Measurements from ENCODE around the gene OR1I1. TPM values are rescaled to one million over a fixed set of nuclear protein-coding genes. Genes with fewer than 3 reads are reported as not detected.
"Not testable (repeated sequence)": the region's sequence is repeated elsewhere in the genome, so short reads cannot be mapped to it uniquely, and the experiment has no call there.

OR1I1 gene
- total and polyA plus RNA-seq, 4 donors, result 0.13 TPM; not detected in 3

DNA sequence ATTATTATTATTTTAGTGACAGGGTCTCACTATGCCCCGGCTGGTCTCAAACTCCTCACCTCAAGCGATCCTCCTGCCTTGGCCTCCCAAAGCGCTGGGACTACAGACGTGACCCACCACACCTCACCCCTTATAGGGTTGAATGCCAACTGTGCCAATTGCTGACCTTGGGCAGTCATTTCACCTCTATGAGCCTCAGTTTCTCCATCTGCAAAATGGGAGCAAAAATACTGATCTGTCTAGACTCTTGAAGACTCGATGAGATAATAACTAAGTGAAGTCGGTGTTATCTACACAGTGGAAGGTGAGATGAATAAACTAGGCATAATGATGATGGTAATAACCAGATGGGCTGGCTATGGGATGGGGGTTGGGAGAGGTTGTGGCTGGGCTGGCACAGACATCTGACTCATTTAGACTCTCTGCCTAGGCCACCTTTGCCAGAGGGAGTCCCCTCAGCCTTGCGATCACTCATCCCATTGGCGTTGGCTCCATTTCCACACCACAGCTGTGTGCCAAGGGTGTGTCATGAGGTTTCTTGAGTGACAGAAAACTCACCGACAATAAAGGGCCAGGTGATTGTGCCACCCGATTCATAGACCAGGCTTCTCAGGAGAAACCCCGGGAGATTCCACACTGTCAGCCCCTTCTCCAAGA is 33.0 kb upstream of the OR1I1 start, which contains the start of gene CASP14:
Gene CASP14 (plus strand): TSS at position 596 of the 657 bp plus-strand sequence. CDS start 2,772 bp downstream, outside the sequence.
- Histone ChIP-seq H3K27ac (ENCODE audit: low read depth in 1 of 2, low read length in 2 of 2) (no peak within 1 kb of the TSS), H3K27me3 (ENCODE audit: control insufficient read depth in 1 of 2, insufficient read depth in 2 of 2, low read length in 1 of 2) (no peaks in the 10 kb centered on the region), H3K4me1 (ENCODE audit: control insufficient read depth in 1 of 2, insufficient read depth in 2 of 2, low read length in 2 of 2) (no peaks in the 10 kb centered on the region), H3K4me3 (ENCODE audit: low read length in 2 of 2) (no peak within 1 kb of the TSS), H3K36me3 (ENCODE audit: control insufficient read depth in 1 of 2, insufficient read depth in 2 of 2, low read length in 1 of 2) (no peaks in the 10 kb centered on the region), H3K9me3 (ENCODE audit: control insufficient read depth, low read length) (no peaks in the 10 kb centered on the region)
- 87 to 90% methylated on average over 11 of the region's 11 CpGs for WGBS, 2 donors
- no peak for DNase-seq
- ATAC-seq (ENCODE audit: low FRiP score), result no peak
- intact Hi-C loops (cut with DNase I), result no loop called here

DNA sequence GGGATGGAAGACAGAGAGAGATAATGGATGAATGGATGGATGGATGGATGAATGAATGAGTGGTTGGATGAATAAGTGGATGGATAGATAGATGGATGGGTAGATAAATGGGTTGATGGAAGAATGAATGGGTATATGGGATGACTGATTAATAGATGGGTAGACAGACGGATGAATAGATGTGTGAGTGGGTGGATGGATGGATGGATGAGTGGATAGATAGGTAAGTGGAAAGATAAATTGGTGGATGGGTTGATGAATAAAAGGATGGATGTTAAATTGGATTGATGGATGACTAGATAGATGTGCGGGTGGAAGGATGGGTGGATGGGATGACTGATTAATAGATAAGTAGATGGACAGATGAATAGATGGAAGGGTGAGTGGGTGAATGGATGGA is 31.4 kb upstream of the OR1I1 start:
- no peaks in the 10 kb centered on the region for H3K4me1 ChIP-seq (ENCODE audit: control insufficient read depth in 1 of 2, insufficient read depth in 2 of 2, low read length in 2 of 2)
- no peak overlapping the region for H3K27ac ChIP-seq (ENCODE audit: low read depth in 1 of 2, low read length in 2 of 2)
- no peaks in the 10 kb centered on the region for H3K27me3 ChIP-seq (ENCODE audit: control insufficient read depth in 1 of 2, insufficient read depth in 2 of 2, low read length in 1 of 2)
- intact Hi-C loops (cut with DNase I), result no loop called here
- 85 to 89% methylated on average over 2 of the region's 2 CpGs for WGBS, 2 donors
- ATAC-seq (ENCODE audit: low FRiP score) (no peak), DNase-seq (no peak)
- no peaks in the 10 kb centered on the region for H3K9me3 ChIP-seq (ENCODE audit: control insufficient read depth, low read length)
- no peak overlapping the region for H3K4me3 ChIP-seq (ENCODE audit: low read length in 2 of 2)
- H3K36me3 ChIP-seq (ENCODE audit: control insufficient read depth in 1 of 2, insufficient read depth in 2 of 2, low read length in 1 of 2), result no peaks in the 10 kb centered on the region

DNA sequence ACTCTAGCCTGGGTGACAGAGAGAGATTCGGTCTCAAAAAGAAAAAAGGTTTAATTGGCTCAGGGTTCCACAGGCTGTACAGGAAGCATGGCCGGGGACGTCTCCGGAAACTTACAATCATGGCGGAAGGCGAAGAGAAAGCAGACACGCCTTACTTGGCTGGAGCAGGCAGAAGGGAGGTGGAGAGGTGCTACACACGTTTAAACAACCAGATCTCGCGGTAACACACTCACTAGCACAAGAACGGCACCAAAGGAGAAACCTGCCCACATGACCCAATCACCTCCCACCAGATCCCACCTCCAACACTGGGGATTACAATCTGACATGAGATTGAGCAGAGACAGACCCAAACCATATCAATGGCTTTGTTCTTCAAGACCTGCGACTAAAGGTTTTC is 20.0 kb upstream of the OR1I1 start:
- Histone ChIP-seq H3K4me1 (ENCODE audit: control insufficient read depth in 1 of 2, insufficient read depth in 2 of 2, low read length in 2 of 2) (no peaks in the 10 kb centered on the region), H3K27me3 (ENCODE audit: control insufficient read depth in 1 of 2, insufficient read depth in 2 of 2, low read length in 1 of 2) (no peaks in the 10 kb centered on the region), H3K36me3 (ENCODE audit: control insufficient read depth in 1 of 2, insufficient read depth in 2 of 2, low read length in 1 of 2) (no peaks in the 10 kb centered on the region), H3K9me3 (ENCODE audit: control insufficient read depth, low read length) (peaks cover 2% of the 10 kb centered on the region), H3K4me3 (ENCODE audit: low read length in 2 of 2) (no peak overlapping the region), H3K27ac (ENCODE audit: low read depth in 1 of 2, low read length in 2 of 2) (no peak overlapping the region)
- intact Hi-C loops (cut with DNase I), result no loop called here
- DNase-seq (no peak), ATAC-seq (ENCODE audit: low FRiP score) (no peak)
- WGBS, 2 donors, result 86 to 89% methylated on average over 12 of the region's 12 CpGs

DNA sequence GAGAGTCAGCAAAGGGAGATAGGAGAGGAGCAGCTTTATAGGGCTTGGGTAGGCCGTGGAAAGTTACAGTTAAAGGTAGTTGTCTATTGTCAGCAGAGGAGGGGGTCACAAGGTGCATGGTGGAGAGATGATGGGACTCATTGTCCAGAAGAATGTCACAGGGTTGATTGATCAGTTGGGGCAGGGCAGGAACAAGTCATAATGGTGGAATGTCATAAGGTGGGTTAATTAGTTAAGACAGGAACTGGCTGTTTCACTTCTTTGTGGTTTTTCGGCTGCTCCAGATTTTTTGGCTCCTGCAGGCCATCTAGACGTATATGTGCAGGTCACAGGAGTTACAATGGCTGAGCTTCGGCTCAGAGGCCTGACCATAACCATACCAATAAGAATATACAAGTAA is 11.6 kb upstream of the OR1I1 start:
- H3K4me3 ChIP-seq (ENCODE audit: low read length in 2 of 2); H3K4me1 ChIP-seq (ENCODE audit: control insufficient read depth in 1 of 2, insufficient read depth in 2 of 2, low read length in 2 of 2); H3K27ac ChIP-seq (ENCODE audit: low read depth in 1 of 2, low read length in 2 of 2); intact Hi-C loops (cut with DNase I); H3K27me3 ChIP-seq (ENCODE audit: control insufficient read depth in 1 of 2, insufficient read depth in 2 of 2, low read length in 1 of 2); H3K36me3 ChIP-seq (ENCODE audit: control insufficient read depth in 1 of 2, insufficient read depth in 2 of 2, low read length in 1 of 2); H3K9me3 ChIP-seq (ENCODE audit: control insufficient read depth, low read length); ATAC-seq (ENCODE audit: low FRiP score); DNase-seq: not testable (repeated sequence)
- WGBS, 2 donors, result 61 to 74% methylated on average over 4 of the region's 4 CpGs

GRCh38 chr19:15072930-15073647 is 8.9 kb upstream of the OR1I1 start:
- intact Hi-C loops (cut with DNase I), result no loop called here
- Histone ChIP-seq H3K27ac (ENCODE audit: low read depth in 1 of 2, low read length in 2 of 2) (no peak overlapping the region), H3K9me3 (ENCODE audit: control insufficient read depth, low read length) (no peaks in the 10 kb centered on the region), H3K4me3 (ENCODE audit: low read length in 2 of 2) (no peak overlapping the region), H3K27me3 (ENCODE audit: control insufficient read depth in 1 of 2, insufficient read depth in 2 of 2, low read length in 1 of 2) (peaks cover 0 to 1% of the 10 kb centered on the region in 2 donors), H3K36me3 (ENCODE audit: control insufficient read depth in 1 of 2, insufficient read depth in 2 of 2, low read length in 1 of 2) (no peaks in the 10 kb centered on the region), H3K4me1 (ENCODE audit: control insufficient read depth in 1 of 2, insufficient read depth in 2 of 2, low read length in 2 of 2) (no peaks in the 10 kb centered on the region)
- DNase-seq (no peak), ATAC-seq (ENCODE audit: low FRiP score) (no peak)
- 69 to 77% methylated on average over 23 of the region's 23 CpGs for WGBS, 2 donors

DNA sequence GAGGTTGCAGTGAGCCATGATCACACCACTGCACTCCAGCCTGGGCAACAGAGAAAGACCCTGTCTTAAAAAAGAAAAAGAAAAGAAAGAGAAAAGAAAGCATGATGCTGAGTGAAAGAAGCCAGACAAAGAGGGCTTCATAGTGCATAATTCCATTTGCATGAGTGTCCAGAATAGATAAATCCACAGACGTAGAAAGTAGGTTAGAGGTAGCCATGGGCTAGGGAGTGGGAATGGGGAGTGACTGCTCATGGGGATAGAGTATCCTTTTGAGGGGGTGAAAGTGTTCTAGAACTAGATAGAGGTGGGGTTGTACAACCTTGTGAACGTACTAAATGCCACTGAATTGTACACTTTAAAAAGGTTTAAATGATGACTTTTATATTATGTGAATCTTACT is 7.6 kb upstream of the OR1I1 start:
- H3K4me1 ChIP-seq (ENCODE audit: control insufficient read depth in 1 of 2, insufficient read depth in 2 of 2, low read length in 2 of 2), result no peaks in the 10 kb centered on the region
- H3K27ac ChIP-seq (ENCODE audit: low read depth in 1 of 2, low read length in 2 of 2), result no peak overlapping the region
- intact Hi-C loops (cut with DNase I), result no loop called here
- no peak overlapping the region for H3K4me3 ChIP-seq (ENCODE audit: low read length in 2 of 2)
- peaks cover 0 to 1% of the 10 kb centered on the region in 2 donors for H3K27me3 ChIP-seq (ENCODE audit: control insufficient read depth in 1 of 2, insufficient read depth in 2 of 2, low read length in 1 of 2)
- no peaks in the 10 kb centered on the region for H3K36me3 ChIP-seq (ENCODE audit: control insufficient read depth in 1 of 2, insufficient read depth in 2 of 2, low read length in 1 of 2)
- no peak for DNase-seq
- no peak for ATAC-seq (ENCODE audit: low FRiP score)
- H3K9me3 ChIP-seq (ENCODE audit: control insufficient read depth, low read length), result no peaks in the 10 kb centered on the region
- 50 to 59% methylated on average over 2 of the region's 2 CpGs for WGBS, 2 donors

DNA sequence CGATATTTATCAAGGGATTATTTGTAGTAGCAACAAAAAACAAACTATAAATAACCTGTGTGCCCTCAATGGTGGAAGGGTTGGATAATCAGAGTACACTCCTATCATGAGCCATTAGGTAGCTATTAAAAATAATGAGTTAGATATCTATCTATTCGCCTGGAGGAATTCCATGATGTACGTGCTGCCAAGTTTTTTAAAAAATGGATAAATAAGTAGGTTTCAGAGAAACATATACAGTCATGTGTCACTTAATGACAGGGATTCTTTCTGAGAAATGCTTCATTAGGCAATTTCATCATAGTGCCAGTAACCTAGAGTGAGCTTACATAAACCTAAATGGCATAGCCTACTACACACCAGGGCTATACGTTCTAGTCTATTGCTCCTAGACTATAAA is 6.2 kb upstream of the OR1I1 start:
- no peaks in the 10 kb centered on the region for H3K36me3 ChIP-seq (ENCODE audit: control insufficient read depth in 1 of 2, insufficient read depth in 2 of 2, low read length in 1 of 2)
- H3K27ac ChIP-seq (ENCODE audit: low read depth in 1 of 2, low read length in 2 of 2), result no peak overlapping the region
- no peaks in the 10 kb centered on the region for H3K4me1 ChIP-seq (ENCODE audit: control insufficient read depth in 1 of 2, insufficient read depth in 2 of 2, low read length in 2 of 2)
- 69 to 72% methylated on average over 4 of the region's 4 CpGs for WGBS, 2 donors
- no peaks in the 10 kb centered on the region for H3K9me3 ChIP-seq (ENCODE audit: control insufficient read depth, low read length)
- H3K27me3 ChIP-seq (ENCODE audit: control insufficient read depth in 1 of 2, insufficient read depth in 2 of 2, low read length in 1 of 2), result peaks cover 0 to 1% of the 10 kb centered on the region in 2 donors
- H3K4me3 ChIP-seq (ENCODE audit: low read length in 2 of 2), result no peak overlapping the region
- DNase-seq (no peak), ATAC-seq (ENCODE audit: low FRiP score) (no peak)
- intact Hi-C loops (cut with DNase I), result no loop called here

DNA sequence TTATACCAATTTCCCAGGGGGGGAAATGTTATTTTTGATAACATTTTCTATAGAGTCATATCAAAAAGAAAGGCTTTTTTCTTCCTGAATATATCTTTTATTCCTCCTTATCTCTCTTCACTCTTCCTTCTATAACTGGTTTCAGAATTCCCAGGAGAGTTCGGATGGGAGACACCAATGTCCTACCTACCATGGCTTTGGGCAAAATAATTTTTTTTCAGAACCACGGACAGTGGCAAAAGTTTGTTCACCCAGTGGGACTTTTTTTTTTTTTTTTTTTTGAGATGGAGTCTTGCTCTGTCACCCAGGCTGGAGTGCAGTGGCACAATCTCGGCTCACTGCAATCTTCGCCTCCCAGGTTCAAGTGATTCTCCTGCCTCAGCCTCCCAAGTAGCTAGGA is 2.0 kb upstream of the OR1I1 start:
- 56 to 61% methylated on average over 4 of the region's 4 CpGs for WGBS, 2 donors
- H3K4me3 ChIP-seq (ENCODE audit: low read length in 2 of 2); H3K36me3 ChIP-seq (ENCODE audit: control insufficient read depth in 1 of 2, insufficient read depth in 2 of 2, low read length in 1 of 2); ATAC-seq (ENCODE audit: low FRiP score); H3K27ac ChIP-seq (ENCODE audit: low read depth in 1 of 2, low read length in 2 of 2); H3K4me1 ChIP-seq (ENCODE audit: control insufficient read depth in 1 of 2, insufficient read depth in 2 of 2, low read length in 2 of 2); DNase-seq; H3K27me3 ChIP-seq (ENCODE audit: control insufficient read depth in 1 of 2, insufficient read depth in 2 of 2, low read length in 1 of 2); intact Hi-C loops (cut with DNase I); H3K9me3 ChIP-seq (ENCODE audit: control insufficient read depth, low read length): not testable (repeated sequence)

- intact Hi-C loops (cut with DNase I), result no loop called here
Measured at GRCh38 chr19:15087182-15087581, 5.2 kb downstream of the OR1I1 start.

More at GRCh38 chr19:15087182-15087581, 5.2 kb downstream of the OR1I1 start:
- H3K36me3 ChIP-seq (ENCODE audit: control insufficient read depth in 1 of 2, insufficient read depth in 2 of 2, low read length in 1 of 2), result no peaks in the 10 kb centered on the region
- H3K27me3 ChIP-seq (ENCODE audit: control insufficient read depth in 1 of 2, insufficient read depth in 2 of 2, low read length in 1 of 2), result no peaks in the 10 kb centered on the region
- ATAC-seq (ENCODE audit: low FRiP score), result no peak
- no peak for DNase-seq
- H3K27ac ChIP-seq (ENCODE audit: low read depth in 1 of 2, low read length in 2 of 2), result no peak overlapping the region
- H3K4me3 ChIP-seq (ENCODE audit: low read length in 2 of 2), result no peak overlapping the region
- no peaks in the 10 kb centered on the region for H3K9me3 ChIP-seq (ENCODE audit: control insufficient read depth, low read length)
- no peaks in the 10 kb centered on the region for H3K4me1 ChIP-seq (ENCODE audit: control insufficient read depth in 1 of 2, insufficient read depth in 2 of 2, low read length in 2 of 2)
- 78 to 82% methylated on average over 11 of the region's 11 CpGs for WGBS, 2 donors

Measured in aorta (tissue), 5 donors.